SIG-M5 (cell line): ENCODE measurements around the gene EIF4A3.
"Not testable (repeated sequence)": the region's sequence is repeated elsewhere in the genome, so short reads cannot be mapped to it uniquely, and the experiment has no call there.

ENCODE experiments used
- DNase-seq: peaks from one replicate; lab custom pipeline; 2025; lab: John Stamatoyannopoulos, UW

EIF4A3 gene

GRCh38 chr17:80171681-80172080 is 24.8 kb upstream of the EIF4A3 start:
- no peak for DNase-seq

- no peak for DNase-seq
Measured at GRCh38 chr17:80169784-80170500, 23.0 kb upstream of the EIF4A3 start, which contains the start of gene CARD14. Gene CARD14 (plus strand): TSS chr17:80170030. CDS start chr17:80181439, 11,409 bp downstream.

GRCh38 chr17:80169107-80169506 is 22.2 kb upstream of the EIF4A3 start:
- no peak for DNase-seq

- DNase-seq, result no peak
Measured at GRCh38 chr17:80168371-80168770, 21.4 kb upstream of the EIF4A3 start.

- no peak for DNase-seq
Measured at GRCh38 chr17:80166446-80166845, 19.5 kb upstream of the EIF4A3 start.

GRCh38 chr17:80164185-80164584 is 17.3 kb upstream of the EIF4A3 start:
- DNase-seq, result no peak

GRCh38 chr17:80163336-80163735 is 16.4 kb upstream of the EIF4A3 start:
- no peak for DNase-seq

- DNase-seq, result no peak
Measured at GRCh38 chr17:80160536-80160935, 13.6 kb upstream of the EIF4A3 start.

- DNase-seq, result no peak
Measured at GRCh38 chr17:80158846-80159245, 11.9 kb upstream of the EIF4A3 start.

GRCh38 chr17:80155600-80155999 is 8.7 kb upstream of the EIF4A3 start:
- not testable (repeated sequence) for DNase-seq

GRCh38 chr17:80154166-80154565 is 7.2 kb upstream of the EIF4A3 start:
- no peak for DNase-seq

GRCh38 chr17:80153004-80153403 is 6.1 kb upstream of the EIF4A3 start:
- no peak for DNase-seq

GRCh38 chr17:80152081-80152702 is 5.3 kb upstream of the EIF4A3 start:
- peak; percentile 68 for DNase-seq

- DNase-seq, result no peak
Measured at GRCh38 chr17:80151333-80151732, 4.4 kb upstream of the EIF4A3 start.

- DNase-seq, result no peak
Measured at GRCh38 chr17:80146121-80147034, 550 bp downstream of the EIF4A3 start.

GRCh38 chr17:80145076-80146075 is 1.6 kb downstream of the EIF4A3 start:
- no peak for DNase-seq

GRCh38 chr17:80142929-80143328 is 4.0 kb downstream of the EIF4A3 start:
- no peak for DNase-seq

- DNase-seq, result no peak
Measured at GRCh38 chr17:80141463-80142165, 5.3 kb downstream of the EIF4A3 start.

GRCh38 chr17:80138856-80139426 is 8.0 kb downstream of the EIF4A3 start:
- DNase-seq, result no peak

- no peak for DNase-seq
Measured at GRCh38 chr17:80137131-80137530, 9.8 kb downstream of the EIF4A3 start.
